NT2/D1 (cell line): Measurements from ENCODE around the gene FSTL4.

Source experiments
- DNase-seq: peaks from one replicate; pipeline ENCODE4 v3.0.0-alpha.2; 2011; ENCODE audit warnings: low read depth, low spot score
- H3K27me3 ChIP-seq: 2 replicates; pipeline ENCODE4 v1.6.0; 2011; ENCODE audit warnings: mild to moderate bottlenecking; ENCODE audit not compliant: insufficient read length, insufficient read depth
- H3K36me3 ChIP-seq: 2 replicates; pipeline ENCODE4 v1.6.1; 2011; ENCODE audit warnings: mild to moderate bottlenecking, low read length, mixed read lengths; ENCODE audit not compliant: insufficient read depth, insufficient read length
- H3K4me1 ChIP-seq: 2 replicates; pipeline ENCODE4 v1.5.1; 2011; ENCODE audit not compliant: insufficient read depth, insufficient read length
- H3K4me3 ChIP-seq: 2 replicates; pipeline ENCODE4 v1.5.1; 2011; ENCODE audit warnings: low read depth; ENCODE audit not compliant: insufficient read length
- H3K9ac ChIP-seq: 2 replicates; pipeline ENCODE4 v1.6.0; 2011; ENCODE audit warnings: low read depth; ENCODE audit not compliant: insufficient read length
- H3K9me3 ChIP-seq: 2 replicates; pipeline ENCODE4 v1.5.1; 2011; ENCODE audit warnings: mild to moderate bottlenecking, low read length; ENCODE audit not compliant: insufficient read depth
- SUZ12 ChIP-seq: IDR thresholded peaks from 2 replicates; pipeline ENCODE4 v1.6.1; 2011; ENCODE audit not compliant: insufficient read length, insufficient read depth; ENCODE audit errors: extremely low read depth
- YY1 ChIP-seq: IDR thresholded peaks from 2 replicates; pipeline ENCODE4 v1.6.1; 2011; ENCODE audit not compliant: insufficient read length, insufficient read depth
- ZNF274 ChIP-seq: IDR thresholded peaks from 2 replicates; pipeline ENCODE4 v1.6.1; 2011; ENCODE audit warnings: mild to moderate bottlenecking, low read depth, low read length

Gene FSTL4

DNA sequence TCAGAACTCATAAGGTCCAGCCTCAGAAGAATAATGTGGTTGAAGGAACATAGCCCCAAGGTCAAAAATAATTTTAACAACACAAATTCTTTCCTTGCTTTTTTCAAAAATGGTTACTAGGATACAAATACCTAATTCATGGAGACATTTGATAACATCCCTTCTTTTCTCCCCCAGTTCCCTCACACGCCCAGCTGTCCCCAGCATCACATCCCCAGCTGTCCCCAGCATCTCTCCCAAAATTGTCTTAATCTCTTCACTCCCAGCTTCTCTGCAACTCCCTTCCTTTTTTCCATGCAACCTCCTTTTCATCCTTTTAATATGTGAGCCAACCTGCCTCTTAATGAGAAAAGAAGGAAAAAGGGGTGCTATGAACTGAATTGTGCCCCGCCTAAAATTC lies 77.8 kb downstream of the FSTL4 start:
- Histone ChIP-seq H3K4me1 (no peaks in the 10 kb centered on the region), H3K27me3 (no peaks in the 10 kb centered on the region), H3K9me3 (no peaks in the 10 kb centered on the region), H3K9ac (no peak overlapping the region), H3K36me3 (no peaks in the 10 kb centered on the region), H3K4me3 (no peak overlapping the region)
- TF ChIP-seq SUZ12 (no peak), ZNF274 (no peak)
- DNase-seq = no peak

DNA sequence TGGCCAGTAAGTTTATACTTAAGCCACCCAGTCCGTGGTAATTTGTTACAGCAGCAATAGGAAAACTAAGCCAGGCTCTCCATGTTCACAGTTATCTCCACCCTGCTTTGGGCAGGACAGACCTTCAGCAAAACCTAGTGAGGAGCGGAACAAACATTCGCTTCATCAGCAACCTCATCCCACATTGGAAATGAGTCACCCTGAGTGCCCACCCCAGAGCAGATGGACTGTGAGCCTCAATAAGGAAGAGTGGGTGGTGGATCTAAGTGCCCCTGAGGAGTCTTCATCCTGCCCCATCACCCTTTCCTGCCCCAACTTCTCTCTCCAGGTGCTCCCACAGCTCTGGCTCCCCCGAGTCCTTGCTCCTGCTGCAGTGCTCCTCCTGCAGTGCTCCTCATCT lies 78.8 kb downstream of the FSTL4 start:
- TF ChIP-seq ZNF274 (no peak), SUZ12 (no peak), YY1 (no peak)
- H3K4me1 ChIP-seq = no peaks in the 10 kb centered on the region
- no peak for DNase-seq
- H3K9ac ChIP-seq = no peak overlapping the region
- no peaks in the 10 kb centered on the region for H3K36me3 ChIP-seq
- no peak overlapping the region for H3K4me3 ChIP-seq
- H3K27me3 ChIP-seq = no peaks in the 10 kb centered on the region
- no peaks in the 10 kb centered on the region for H3K9me3 ChIP-seq

DNA sequence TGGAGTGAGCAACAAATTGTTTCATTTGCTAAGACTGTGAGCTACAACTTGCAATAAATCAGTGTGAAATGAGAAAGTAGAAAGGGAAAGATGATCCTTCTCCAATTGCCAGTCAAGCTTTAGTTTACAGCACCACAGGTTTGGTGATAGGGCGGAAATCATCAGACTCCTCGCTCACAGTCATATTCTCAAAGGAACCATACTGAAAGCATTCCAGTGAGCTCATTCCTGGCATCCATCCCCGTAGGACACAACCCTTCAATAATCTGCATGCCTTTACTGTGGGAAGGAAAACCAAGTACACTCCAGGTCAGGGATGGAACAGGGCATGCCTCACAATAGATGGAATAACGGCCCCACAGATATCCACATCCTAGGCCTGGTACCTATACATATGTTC lies 80.7 kb downstream of the FSTL4 start:
- no peak overlapping the region for H3K9ac ChIP-seq
- TF ChIP-seq ZNF274 (no peak), YY1 (no peak), SUZ12 (no peak)
- H3K4me1 ChIP-seq = no peaks in the 10 kb centered on the region
- H3K36me3 ChIP-seq = no peaks in the 10 kb centered on the region
- no peaks in the 10 kb centered on the region for H3K9me3 ChIP-seq
- no peak for DNase-seq
- no peaks in the 10 kb centered on the region for H3K27me3 ChIP-seq
- no peak overlapping the region for H3K4me3 ChIP-seq

DNA sequence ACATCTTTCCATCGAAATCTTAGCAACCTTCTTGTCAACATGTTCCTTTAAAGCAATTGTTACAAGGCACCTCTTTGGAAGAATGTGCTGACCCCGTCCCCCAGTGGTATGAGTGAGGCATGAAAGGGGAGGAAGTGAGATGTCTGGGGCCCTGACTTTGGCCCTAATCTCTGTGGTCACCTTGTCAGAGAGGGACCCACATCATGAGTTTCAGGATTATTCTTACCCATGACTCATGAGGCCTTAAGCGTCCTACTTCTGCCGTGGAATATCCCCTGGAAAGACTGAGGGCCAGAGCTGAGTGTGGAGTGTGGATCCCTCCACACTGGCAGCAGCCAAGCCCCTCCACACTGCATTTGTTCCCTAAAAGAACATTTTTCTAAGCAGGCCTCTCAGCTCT lies 81.2 kb downstream of the FSTL4 start:
- no peak for DNase-seq
- Histone ChIP-seq H3K4me3 (no peak overlapping the region), H3K36me3 (no peaks in the 10 kb centered on the region), H3K4me1 (no peaks in the 10 kb centered on the region), H3K27me3 (no peaks in the 10 kb centered on the region), H3K9ac (no peak overlapping the region), H3K9me3 (no peaks in the 10 kb centered on the region)
- no peak for TF ChIP-seq ZNF274
- TF ChIP-seq SUZ12 = no peak
- no peak for TF ChIP-seq YY1

DNA sequence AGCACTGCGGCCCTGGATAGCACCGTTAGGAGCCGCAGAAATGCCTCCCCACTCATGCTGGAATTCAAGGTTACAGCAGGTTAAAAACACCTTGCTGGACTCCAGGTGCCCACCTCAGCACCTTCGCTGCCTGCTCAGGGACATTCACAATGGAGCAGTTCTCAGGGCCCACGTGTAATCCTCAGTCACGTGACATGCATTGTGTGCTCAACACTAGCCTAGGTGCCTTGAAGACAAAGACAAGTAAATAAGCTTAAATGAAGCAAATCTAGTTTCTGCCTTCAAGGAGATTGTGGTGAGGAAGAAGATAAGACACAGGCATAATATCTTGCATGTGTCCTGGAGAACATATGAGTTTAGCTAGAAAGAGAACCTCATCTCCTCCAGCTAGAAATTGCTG lies 82.1 kb downstream of the FSTL4 start:
- no peak for DNase-seq
- Histone ChIP-seq H3K9ac (no peak overlapping the region), H3K9me3 (no peaks in the 10 kb centered on the region), H3K4me3 (no peak overlapping the region), H3K36me3 (no peaks in the 10 kb centered on the region), H3K4me1 (no peaks in the 10 kb centered on the region), H3K27me3 (no peaks in the 10 kb centered on the region)
- TF ChIP-seq ZNF274 = no peak

DNA sequence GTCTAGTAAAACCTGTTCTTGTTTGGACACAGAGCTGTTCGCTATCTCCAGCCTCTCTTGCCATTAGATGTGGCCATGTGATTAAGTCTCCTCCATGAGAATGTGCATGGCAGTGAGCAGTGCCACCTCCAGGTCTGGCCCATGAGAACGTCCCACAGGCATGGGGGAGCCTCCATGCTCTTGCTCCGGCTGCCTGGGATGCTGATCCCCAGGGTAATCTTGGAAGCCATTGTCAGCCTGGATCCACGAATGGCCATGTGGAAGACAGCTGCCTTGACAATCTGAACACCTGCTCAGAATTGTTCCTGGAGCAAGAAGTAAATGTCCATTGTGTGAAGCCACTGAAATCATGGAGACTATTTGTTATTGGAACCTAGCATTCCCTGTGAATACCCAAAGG lies 83.5 kb downstream of the FSTL4 start:
- no peaks in the 10 kb centered on the region for H3K36me3 ChIP-seq
- no peak overlapping the region for H3K9ac ChIP-seq
- no peak overlapping the region for H3K4me3 ChIP-seq
- H3K4me1 ChIP-seq = no peaks in the 10 kb centered on the region
- no peak for TF ChIP-seq YY1
- no peak for TF ChIP-seq ZNF274
- TF ChIP-seq SUZ12 = no peak
- DNase-seq = no peak
- H3K9me3 ChIP-seq = no peaks in the 10 kb centered on the region
- no peaks in the 10 kb centered on the region for H3K27me3 ChIP-seq

DNA sequence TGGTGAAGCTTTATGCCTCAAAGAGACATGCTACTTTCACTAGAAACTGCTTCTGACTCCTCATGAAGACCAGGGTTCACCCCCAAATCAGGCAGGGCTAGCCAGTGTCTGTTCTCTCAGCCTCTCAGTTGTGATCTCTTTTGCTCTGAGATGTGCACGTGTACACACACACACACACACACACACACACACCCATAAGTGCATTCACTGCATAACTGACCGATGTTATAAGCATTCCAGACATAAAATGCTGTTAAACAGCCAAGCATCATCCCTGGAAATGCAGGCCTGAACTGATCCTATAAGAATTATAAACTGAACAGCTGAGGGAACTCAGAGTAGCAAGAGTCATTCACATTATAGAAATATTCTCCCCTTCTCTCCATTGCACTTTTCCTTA lies 85.0 kb downstream of the FSTL4 start:
- no peak overlapping the region for H3K9ac ChIP-seq
- no peak for DNase-seq
- TF ChIP-seq ZNF274 = no peak
- TF ChIP-seq SUZ12 = no peak
- no peak for TF ChIP-seq YY1
- no peaks in the 10 kb centered on the region for H3K9me3 ChIP-seq
- H3K27me3 ChIP-seq = no peaks in the 10 kb centered on the region
- no peak overlapping the region for H3K4me3 ChIP-seq
- H3K36me3 ChIP-seq = no peaks in the 10 kb centered on the region
- no peaks in the 10 kb centered on the region for H3K4me1 ChIP-seq

DNA sequence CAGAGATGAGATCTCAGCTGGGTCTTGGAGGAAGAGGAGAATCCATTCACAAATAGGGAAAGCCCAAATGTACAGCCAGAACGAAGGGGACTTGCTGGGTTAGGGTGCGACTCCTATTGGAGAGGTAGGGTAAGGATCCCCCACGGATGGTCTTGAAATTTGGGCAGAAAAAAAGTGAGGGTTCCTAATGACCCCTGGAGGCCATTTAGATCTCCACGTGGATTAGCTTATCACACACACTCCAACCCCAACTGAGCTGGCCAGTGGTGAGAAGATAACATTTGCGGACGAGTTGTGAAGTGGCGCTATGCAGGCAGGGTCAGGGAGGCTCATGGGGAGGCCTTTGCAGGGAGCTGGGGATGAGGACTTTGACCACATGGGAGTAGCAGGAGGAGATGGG lies 86.0 kb downstream of the FSTL4 start:
- H3K9me3 ChIP-seq = no peaks in the 10 kb centered on the region
- no peaks in the 10 kb centered on the region for H3K36me3 ChIP-seq
- TF ChIP-seq SUZ12 (no peak), YY1 (no peak), ZNF274 (no peak)
- no peak for DNase-seq
- H3K4me3 ChIP-seq = no peak overlapping the region
- no peaks in the 10 kb centered on the region for H3K27me3 ChIP-seq
- H3K9ac ChIP-seq = no peak overlapping the region
- H3K4me1 ChIP-seq = no peaks in the 10 kb centered on the region
